Endothelial cell of umbilical vein (primary cell): ENCODE results near the gene EPC1. TPM values are rescaled to one million over a fixed set of nuclear protein-coding genes. Genes with fewer than 3 reads are reported as not detected.

Source experiments
- BruUV-seq: library from RNA; stranded (reverse); fragments of 400-500 nt; replicated peaks from 2 replicates; lab custom pipeline; 2021; lab: Mats Ljungman, UMichigan
- CTCF ChIA-PET: fragments of 300-600, 350-600 bp; sonication (Branson Sonifier 250); formaldehyde crosslinking; loops from one replicate; lab custom pipeline; 2021; ENCODE audit warnings: antibody characterized with exemption, inconsistent platforms; lab: Charles Lee
- POLR2A ChIA-PET: fragments of 300-600, 350-600 bp; sonication (Branson Sonifier 250); formaldehyde crosslinking; loops from one replicate; lab custom pipeline; 2021; ENCODE audit warnings: antibody characterized with exemption, inconsistent platforms; lab: Charles Lee
- DNase-seq: peaks from one replicate; pipeline ENCODE4 v3.0.0-alpha.2; 2011; ENCODE audit warnings: low read depth, low spot score
- FAIRE-seq: peaks from 2 replicates; lab custom pipeline; 2011; peaks lifted over from hg19 to GRCh38; lab: Jason Lieb, UNC
- H2AFZ ChIP-seq: 2 replicates; pipeline ENCODE4 v1.6.0; 2012; ENCODE audit warnings: low read depth, low read length, control low read depth, inconsistent platforms
- H3K27ac ChIP-seq: 2 replicates; pipeline ENCODE4 v1.5.1; 2011; ENCODE audit warnings: low read depth, mild to moderate bottlenecking, control low read depth, low read length, moderate library complexity; ENCODE audit not compliant: insufficient read depth
- H3K27me3 ChIP-seq, 2 experiments: 2 replicates each; pipeline versions ENCODE4 v1.6.0 to v1.6.1; 2011; ENCODE audit warnings: low read length in 2 of 2, mixed read lengths in 1 of 2; ENCODE audit not compliant: control insufficient read depth in 2 of 2, insufficient read depth in 2 of 2
- H3K36me3 ChIP-seq, 2 experiments: 2 replicates in 1 of 2; 3 replicates in 1 of 2; pipeline ENCODE4 v1.5.1; 2011; ENCODE audit warnings: low read length in 2 of 2, mild to moderate bottlenecking in 1 of 2, moderate library complexity in 1 of 2; ENCODE audit not compliant: control insufficient read depth in 2 of 2, insufficient read depth in 2 of 2; ENCODE audit errors: extremely low read depth in 1 of 2
- H3K4me1 ChIP-seq: 3 replicates; pipeline ENCODE4 v1.5.1; 2011; ENCODE audit warnings: mild to moderate bottlenecking, low read length; ENCODE audit not compliant: control insufficient read depth, insufficient read depth; ENCODE audit errors: extremely low read depth
- H3K4me2 ChIP-seq: 2 replicates; pipeline ENCODE4 v1.6.1; 2011; ENCODE audit warnings: low read length, control low read depth, mixed read lengths; ENCODE audit not compliant: insufficient read depth
- H3K4me3 ChIP-seq, 3 experiments: fragments of 200-600 bp in 1 of 3; sonication (generic), shearing (Covaris generic) in 1 of 3; replicated peaks in 1 of 3; 2 replicates each; pipeline ENCODE4 v1.5.1; 2011 to 2016; ENCODE audit warnings: control low read depth in 3 of 3, low read length in 3 of 3, mild to moderate bottlenecking in 2 of 3, inconsistent platforms in 1 of 3, low read depth in 1 of 3, moderate library complexity in 1 of 3; ENCODE audit not compliant: insufficient read depth in 1 of 3
- H3K79me2 ChIP-seq: 2 replicates; pipeline ENCODE4 v1.6.0; 2012; ENCODE audit warnings: low read length, inconsistent platforms; ENCODE audit not compliant: control insufficient read depth, insufficient read depth
- H3K9ac ChIP-seq: replicated peaks from 2 replicates; pipeline ENCODE3; 2011; ENCODE audit warnings: low read length, control low read depth; ENCODE audit not compliant: insufficient read depth; ENCODE audit errors: extremely low read depth
- H3K9me1 ChIP-seq: replicated peaks from 3 replicates; pipeline ENCODE4 v1.6.0; 2011; ENCODE audit warnings: mild to moderate bottlenecking, low read length; ENCODE audit not compliant: control insufficient read depth, insufficient read depth; ENCODE audit errors: extremely low read depth
- H3K9me3 ChIP-seq: replicated peaks from 2 replicates; pipeline ENCODE4 v1.5.1; 2012; ENCODE audit warnings: low read length, inconsistent platforms; ENCODE audit not compliant: control insufficient read depth, insufficient read depth
- H4K20me1 ChIP-seq: replicated peaks from 2 replicates; pipeline ENCODE3; 2011; ENCODE audit warnings: mild to moderate bottlenecking, low read length; ENCODE audit not compliant: control insufficient read depth, insufficient read depth; ENCODE audit errors: extremely low read depth
- EZH2 ChIP-seq: IDR thresholded peaks from 2 replicates; pipeline ENCODE4 v1.6.1; 2012; ENCODE audit warnings: borderline replicate concordance, low read depth, mild to moderate bottlenecking, moderate library complexity, low read length, inconsistent platforms; ENCODE audit not compliant: severe bottlenecking
- FOS ChIP-seq: IDR thresholded peaks from 2 replicates; pipeline ENCODE4 v1.6.1; 2011; ENCODE audit warnings: mild to moderate bottlenecking, low read length, moderate library complexity, borderline replicate concordance; ENCODE audit not compliant: insufficient read depth
- GATA2 ChIP-seq: IDR thresholded peaks from 2 replicates; pipeline ENCODE4 v1.7.0; 2011; ENCODE audit warnings: low read depth, mild to moderate bottlenecking, moderate library complexity, mixed read lengths, low read length; ENCODE audit not compliant: insufficient read length, insufficient read depth
- JUN ChIP-seq: IDR thresholded peaks from 2 replicates; pipeline ENCODE4 v1.6.1; 2011; ENCODE audit warnings: borderline replicate concordance, low read depth; ENCODE audit not compliant: insufficient read length, insufficient read depth
- MYC ChIP-seq: IDR thresholded peaks from one replicate; pipeline ENCODE4 v1.6.1; 2011; ENCODE audit warnings: mild to moderate bottlenecking, low read depth, low read length
- POLR2A ChIP-seq: IDR thresholded peaks from 2 replicates; pipeline ENCODE4 v1.6.1; 2012; ENCODE audit warnings: low read depth, mild to moderate bottlenecking, control low read depth, low read length
- POLR2AphosphoS5 ChIP-seq: IDR thresholded peaks from 2 replicates; pipeline ENCODE4 v1.6.1; 2012; ENCODE audit warnings: low read depth, mild to moderate bottlenecking, control low read depth, low read length, moderate library complexity; ENCODE audit not compliant: insufficient read depth
- dilution Hi-C: fragments of 300-500 bp; cut with MboI; formaldehyde crosslinking; loops from one replicate; pipeline ENCODE4 v1.15.0; 2019; ENCODE audit warnings: low sequenced_read_pairs; ENCODE audit not compliant: extremely low pct_ligation_motif_present
- intact Hi-C: fragments of 100-400 bp; cut with micrococcal nuclease; formaldehyde crosslinking; loops from one replicate; pipeline ENCODE4 v1.10.0; 2022
- polyA plus RNA-seq, 4 experiments: library from polyadenylated mRNA; depleted of rRNA in 3 of 4; stranded (reverse) in 3 of 4; unstranded in 1 of 4; fragments of >200 nt; gene quantifications; 2 replicates each; pipeline versions ENCODE4 v1.2.1 to v1.2.3, GENCODE V29; 2011 to 2012; ENCODE audit warnings: missing spikeins in 1 of 4
- total RNA-seq: library from RNA; stranded (reverse); gene quantifications from 2 replicates; pipeline ENCODE4 v1.2.3, GENCODE V29; 2021
- TF ChIP-seq, protein P1 (sequence below): IDR thresholded peaks from 2 replicates; pipeline ENCODE4 v1.6.1; 2011; ENCODE audit not compliant: insufficient read depth, insufficient read length
- TF ChIP-seq, protein P2 (sequence below), 2 donors: IDR thresholded peaks; 1 replicate in 1 of 2; 2 replicates in 1 of 2; pipeline ENCODE4 v1.5.1; 2011; ENCODE audit warnings: low read length in 2 of 2, mild to moderate bottlenecking in 2 of 2, moderate library complexity in 2 of 2, control low read depth in 1 of 2, inconsistent platforms in 1 of 2, low read depth in 1 of 2; ENCODE audit not compliant: insufficient read depth in 1 of 2; ENCODE audit errors: extremely low read depth in 1 of 2

The EPC1 gene
- total and polyA plus RNA-seq, 2 donors (not counting 3 experiments of a cell fraction or from before 2014, with no cell fraction given) = 27.9 to 39.0 TPM

DNA sequence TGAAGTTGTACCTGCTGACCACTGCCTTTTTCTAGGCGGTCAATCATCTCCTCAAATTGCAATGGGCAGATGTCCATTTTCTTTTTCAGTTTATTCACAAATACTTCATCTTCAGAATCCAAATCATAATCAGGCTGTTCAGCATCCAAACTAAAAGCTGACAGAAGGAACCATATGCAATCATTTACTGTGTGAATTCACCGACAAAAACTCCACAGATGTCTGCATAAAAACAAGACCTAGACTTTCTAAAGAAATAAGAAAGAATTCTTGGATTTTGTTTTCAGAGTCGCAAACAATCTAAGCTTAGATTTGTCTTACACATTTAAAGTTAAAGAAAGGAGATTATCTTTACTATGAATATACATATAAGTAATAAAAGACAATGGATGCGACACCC is 53.4 kb downstream of the EPC1 start:
- Histone ChIP-seq H4K20me1 (peaks cover 7% of the 10 kb centered on the region), H3K27me3 (no peaks in the 10 kb centered on the region), H3K9me3 (no peaks in the 10 kb centered on the region), H3K4me2 (no peak overlapping the region), H3K4me1 (peaks cover 8% of the 10 kb centered on the region), H3K79me2 (peaks cover 47% of the 10 kb centered on the region), H3K27ac (no peak overlapping the region), H2AFZ (no peak overlapping the region), H3K36me3 (peaks cover 0 to 6% of the 10 kb centered on the region in 2 experiments), H3K9me1 (no peaks in the 10 kb centered on the region), H3K4me3 (no peak overlapping the region), H3K9ac (no peak overlapping the region)
- intact Hi-C loops (no loop called here), dilution Hi-C loops (no loop called here)
- CTCF ChIA-PET = interaction anchor here (0.9 to 1.8 kb wide), 3 partner anchors 35 to 53 kb away, joined by 3 to 9 read pairs (median 3); no protein-coding TSS in a partner anchor
- no peak for DNase-seq
- no TSS peak for BruUV-seq
- POLR2A ChIA-PET = no interaction called here
- FAIRE-seq = no peak
- no peak for TF ChIP-seq GATA2
- no peak for TF ChIP-seq POLR2AphosphoS5
- no peak for TF ChIP-seq FOS
- TF ChIP-seq MYC = no peak
- TF ChIP-seq POLR2A = no peak
- TF ChIP-seq, protein P1, sequence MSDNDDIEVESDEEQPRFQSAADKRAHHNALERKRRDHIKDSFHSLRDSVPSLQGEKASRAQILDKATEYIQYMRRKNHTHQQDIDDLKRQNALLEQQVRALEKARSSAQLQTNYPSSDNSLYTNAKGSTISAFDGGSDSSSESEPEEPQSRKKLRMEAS = no peak
- TF ChIP-seq, protein P2, sequence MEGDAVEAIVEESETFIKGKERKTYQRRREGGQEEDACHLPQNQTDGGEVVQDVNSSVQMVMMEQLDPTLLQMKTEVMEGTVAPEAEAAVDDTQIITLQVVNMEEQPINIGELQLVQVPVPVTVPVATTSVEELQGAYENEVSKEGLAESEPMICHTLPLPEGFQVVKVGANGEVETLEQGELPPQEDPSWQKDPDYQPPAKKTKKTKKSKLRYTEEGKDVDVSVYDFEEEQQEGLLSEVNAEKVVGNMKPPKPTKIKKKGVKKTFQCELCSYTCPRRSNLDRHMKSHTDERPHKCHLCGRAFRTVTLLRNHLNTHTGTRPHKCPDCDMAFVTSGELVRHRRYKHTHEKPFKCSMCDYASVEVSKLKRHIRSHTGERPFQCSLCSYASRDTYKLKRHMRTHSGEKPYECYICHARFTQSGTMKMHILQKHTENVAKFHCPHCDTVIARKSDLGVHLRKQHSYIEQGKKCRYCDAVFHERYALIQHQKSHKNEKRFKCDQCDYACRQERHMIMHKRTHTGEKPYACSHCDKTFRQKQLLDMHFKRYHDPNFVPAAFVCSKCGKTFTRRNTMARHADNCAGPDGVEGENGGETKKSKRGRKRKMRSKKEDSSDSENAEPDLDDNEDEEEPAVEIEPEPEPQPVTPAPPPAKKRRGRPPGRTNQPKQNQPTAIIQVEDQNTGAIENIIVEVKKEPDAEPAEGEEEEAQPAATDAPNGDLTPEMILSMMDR (IDR thresholded peaks at IDR 0.05; ENCODE audit: extremely low read depth in 1 of 2, insufficient read depth in 1 of 2, low read depth in 1 of 2, low read length in 2 of 2) = no peak
- no peak for TF ChIP-seq JUN
- no peak for TF ChIP-seq EZH2
